ENCODE data around the gene KAT2B.

DNA sequence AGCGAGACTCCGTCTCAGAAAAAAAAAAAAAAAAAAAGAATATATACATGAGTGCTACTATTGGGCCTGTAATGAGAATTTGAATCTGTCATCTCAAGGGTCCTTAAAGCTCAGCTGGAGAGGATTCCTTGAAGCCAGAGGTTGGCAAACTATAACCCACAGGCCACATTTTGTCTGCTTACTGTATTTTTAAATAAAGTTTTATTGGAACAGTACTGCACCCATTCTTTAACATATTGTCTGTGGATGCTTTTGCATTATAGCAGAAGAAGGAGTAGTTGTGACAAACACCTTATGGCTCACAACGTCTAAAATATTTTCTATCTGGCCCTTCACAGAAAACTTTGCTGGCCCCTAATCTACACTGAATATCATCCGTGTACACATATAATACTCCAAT lies 85.0 kb downstream of the KAT2B start:
- no peak for TF ChIP-seq SMC3 (IDR thresholded peaks at IDR 0.05; ENCODE audit: low read depth, low read length)
- TF ChIP-seq, protein P1, sequence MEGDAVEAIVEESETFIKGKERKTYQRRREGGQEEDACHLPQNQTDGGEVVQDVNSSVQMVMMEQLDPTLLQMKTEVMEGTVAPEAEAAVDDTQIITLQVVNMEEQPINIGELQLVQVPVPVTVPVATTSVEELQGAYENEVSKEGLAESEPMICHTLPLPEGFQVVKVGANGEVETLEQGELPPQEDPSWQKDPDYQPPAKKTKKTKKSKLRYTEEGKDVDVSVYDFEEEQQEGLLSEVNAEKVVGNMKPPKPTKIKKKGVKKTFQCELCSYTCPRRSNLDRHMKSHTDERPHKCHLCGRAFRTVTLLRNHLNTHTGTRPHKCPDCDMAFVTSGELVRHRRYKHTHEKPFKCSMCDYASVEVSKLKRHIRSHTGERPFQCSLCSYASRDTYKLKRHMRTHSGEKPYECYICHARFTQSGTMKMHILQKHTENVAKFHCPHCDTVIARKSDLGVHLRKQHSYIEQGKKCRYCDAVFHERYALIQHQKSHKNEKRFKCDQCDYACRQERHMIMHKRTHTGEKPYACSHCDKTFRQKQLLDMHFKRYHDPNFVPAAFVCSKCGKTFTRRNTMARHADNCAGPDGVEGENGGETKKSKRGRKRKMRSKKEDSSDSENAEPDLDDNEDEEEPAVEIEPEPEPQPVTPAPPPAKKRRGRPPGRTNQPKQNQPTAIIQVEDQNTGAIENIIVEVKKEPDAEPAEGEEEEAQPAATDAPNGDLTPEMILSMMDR (IDR thresholded peaks at IDR 0.05), result no peak
- TF ChIP-seq GATA2 (CRISPR knock-in tag; IDR thresholded peaks at IDR 0.05), result no peak
- TF ChIP-seq GABPA (IDR thresholded peaks at IDR 0.05; ENCODE audit: low read depth), result no peak
- TF ChIP-seq SIN3A (IDR thresholded peaks at IDR 0.05; ENCODE audit: borderline replicate concordance, low read depth, low read length), result no peak
- TF ChIP-seq RFX5 (IDR thresholded peaks at IDR 0.05; ENCODE audit: low read length), result no peak
- TF ChIP-seq, protein P2, sequence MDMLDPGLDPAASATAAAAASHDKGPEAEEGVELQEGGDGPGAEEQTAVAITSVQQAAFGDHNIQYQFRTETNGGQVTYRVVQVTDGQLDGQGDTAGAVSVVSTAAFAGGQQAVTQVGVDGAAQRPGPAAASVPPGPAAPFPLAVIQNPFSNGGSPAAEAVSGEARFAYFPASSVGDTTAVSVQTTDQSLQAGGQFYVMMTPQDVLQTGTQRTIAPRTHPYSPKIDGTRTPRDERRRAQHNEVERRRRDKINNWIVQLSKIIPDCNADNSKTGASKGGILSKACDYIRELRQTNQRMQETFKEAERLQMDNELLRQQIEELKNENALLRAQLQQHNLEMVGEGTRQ (IDR thresholded peaks at IDR 0.05; ENCODE audit: borderline replicate concordance, low read depth, low read length), result no peak
- TF ChIP-seq, protein P3, sequence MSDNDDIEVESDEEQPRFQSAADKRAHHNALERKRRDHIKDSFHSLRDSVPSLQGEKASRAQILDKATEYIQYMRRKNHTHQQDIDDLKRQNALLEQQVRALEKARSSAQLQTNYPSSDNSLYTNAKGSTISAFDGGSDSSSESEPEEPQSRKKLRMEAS (IDR thresholded peaks at IDR 0.05; ENCODE audit: low read depth), result no peak
- no peak for TF ChIP-seq EZH2phosphoT487 (IDR thresholded peaks at IDR 0.05; ENCODE audit: borderline replicate concordance, low read depth)
- no peak for TF ChIP-seq RCOR1 (IDR thresholded peaks at IDR 0.05; ENCODE audit: low read length)

Data from SK-N-SH (cell line).